GM19099 (cell line): Measurements from ENCODE around the gene AHRR.
A peak's percentile ranks its signal among the peaks of the same experiment; 100 is the strongest.

Source experiments
- POLR2A ChIP-seq: IDR thresholded peaks from 3 replicates; pipeline ENCODE4 v1.6.1; 2011; ENCODE audit warnings: low read depth; ENCODE audit not compliant: insufficient read length; ENCODE audit errors: extremely low read depth

The AHRR gene

GRCh38 chr5:469752-470483, 148.4 kb downstream of the AHRR start:
- TF ChIP-seq POLR2A = no peak

- no peak for TF ChIP-seq POLR2A
Measured at GRCh38 chr5:470961-471749, 149.6 kb downstream of the AHRR start.

GRCh38 chr5:471750-472058, 150.2 kb downstream of the AHRR start:
- no peak for TF ChIP-seq POLR2A

GRCh38 chr5:472076-472655, 150.7 kb downstream of the AHRR start:
- no peak for TF ChIP-seq POLR2A

GRCh38 chr5:472656-473550, 151.4 kb downstream of the AHRR start:
- peak; percentile 86 for TF ChIP-seq POLR2A

GRCh38 chr5:473551-474192, 152.2 kb downstream of the AHRR start:
- no peak for TF ChIP-seq POLR2A

- TF ChIP-seq POLR2A = no peak
Measured at GRCh38 chr5:474840-475661, 153.5 kb downstream of the AHRR start.

- no peak for TF ChIP-seq POLR2A
Measured at GRCh38 chr5:475704-476101, 154.2 kb downstream of the AHRR start.

- TF ChIP-seq POLR2A = no peak
Measured at GRCh38 chr5:476102-476813, 154.7 kb downstream of the AHRR start.

GRCh38 chr5:476814-477175, 155.3 kb downstream of the AHRR start:
- TF ChIP-seq POLR2A = no peak

- no peak for TF ChIP-seq POLR2A
Measured at GRCh38 chr5:477247-477646, 155.7 kb downstream of the AHRR start.

GRCh38 chr5:477871-478270, 156.4 kb downstream of the AHRR start:
- TF ChIP-seq POLR2A = no peak

GRCh38 chr5:478369-478981, 157.0 kb downstream of the AHRR start:
- no peak for TF ChIP-seq POLR2A

- no peak for TF ChIP-seq POLR2A
Measured at GRCh38 chr5:478982-479535, 157.5 kb downstream of the AHRR start.
